PC-3 (cell line): Measurements from ENCODE around the gene S100A14.
"Not testable (repeated sequence)": the region's sequence is repeated elsewhere in the genome, so short reads cannot be mapped to it uniquely, and the experiment has no call there.

ENCODE experiments used
- EZH2 ChIP-seq: fragments of 300-600 bp; sonication (generic); IDR thresholded peaks from one replicate; pipeline ENCODE4 v1.6.1; 2017; ENCODE audit warnings: antibody characterized with exemption, mild to moderate bottlenecking, low read length; ENCODE audit not compliant: unreplicated experiment
- TF ChIP-seq, protein P1 (sequence below): fragments of 300-600 bp; sonication (generic); conservative IDR thresholded peaks from 2 replicates; pipeline ENCODE4 v1.5.1; 2017; ENCODE audit warnings: antibody characterized with exemption, low read depth, mild to moderate bottlenecking, low read length

- TF ChIP-seq, protein P1, sequence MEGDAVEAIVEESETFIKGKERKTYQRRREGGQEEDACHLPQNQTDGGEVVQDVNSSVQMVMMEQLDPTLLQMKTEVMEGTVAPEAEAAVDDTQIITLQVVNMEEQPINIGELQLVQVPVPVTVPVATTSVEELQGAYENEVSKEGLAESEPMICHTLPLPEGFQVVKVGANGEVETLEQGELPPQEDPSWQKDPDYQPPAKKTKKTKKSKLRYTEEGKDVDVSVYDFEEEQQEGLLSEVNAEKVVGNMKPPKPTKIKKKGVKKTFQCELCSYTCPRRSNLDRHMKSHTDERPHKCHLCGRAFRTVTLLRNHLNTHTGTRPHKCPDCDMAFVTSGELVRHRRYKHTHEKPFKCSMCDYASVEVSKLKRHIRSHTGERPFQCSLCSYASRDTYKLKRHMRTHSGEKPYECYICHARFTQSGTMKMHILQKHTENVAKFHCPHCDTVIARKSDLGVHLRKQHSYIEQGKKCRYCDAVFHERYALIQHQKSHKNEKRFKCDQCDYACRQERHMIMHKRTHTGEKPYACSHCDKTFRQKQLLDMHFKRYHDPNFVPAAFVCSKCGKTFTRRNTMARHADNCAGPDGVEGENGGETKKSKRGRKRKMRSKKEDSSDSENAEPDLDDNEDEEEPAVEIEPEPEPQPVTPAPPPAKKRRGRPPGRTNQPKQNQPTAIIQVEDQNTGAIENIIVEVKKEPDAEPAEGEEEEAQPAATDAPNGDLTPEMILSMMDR, result not testable (repeated sequence)
- not testable (repeated sequence) for TF ChIP-seq EZH2
Observed at GRCh38 chr1:153588033-153588432, 28.1 kb downstream of the S100A14 start.
